ENCODE results near the gene ZNF423.

GRCh38 chr16:49788986-49789385 is 66.9 kb downstream of the ZNF423 start:
- no peak for TF ChIP-seq CTCF (IDR thresholded peaks at IDR 0.05; ENCODE audit: low read length)
- no peak for TF ChIP-seq EZH2 (optimal IDR thresholded peaks at IDR 0.05; ENCODE audit: low read depth, low read length)
- no peak for TF ChIP-seq EZH2phosphoT487 (IDR thresholded peaks at IDR 0.05; ENCODE audit: low read length)

Measured in MM.1S (cell line).